Duodenal mucosa (tissue), 2 donors: ENCODE results near the gene FAM90A1.
"Not testable (repeated sequence)": the region's sequence is repeated elsewhere in the genome, so short reads cannot be mapped to it uniquely, and the experiment has no call there.

Experiments
- H3K27ac ChIP-seq: one replicate; pipeline ENCODE4 v1.7.0; 2013; ENCODE audit warnings: low read depth, low read length
- H3K27me3 ChIP-seq, 2 donors: one replicate each; pipeline ENCODE4 v1.7.0; 2013; ENCODE audit warnings: low read length in 2 of 2, control low read depth in 1 of 2; ENCODE audit not compliant: insufficient read depth in 2 of 2, control insufficient read depth in 1 of 2
- H3K36me3 ChIP-seq, 2 donors: one replicate each; pipeline ENCODE4 v1.7.0; 2013; ENCODE audit warnings: low read length in 2 of 2, control low read depth in 1 of 2; ENCODE audit not compliant: insufficient read depth in 2 of 2, control insufficient read depth in 1 of 2
- H3K4me1 ChIP-seq, 2 donors: one replicate each; pipeline ENCODE4 v1.7.0; 2013; ENCODE audit warnings: low read length in 2 of 2, control low read depth in 1 of 2; ENCODE audit not compliant: insufficient read depth in 2 of 2, control insufficient read depth in 1 of 2
- H3K4me3 ChIP-seq, 2 donors: one replicate each; pipeline ENCODE4 v1.7.0; 2013; ENCODE audit warnings: low read length in 2 of 2, low read depth in 1 of 2
- H3K9ac ChIP-seq, 2 donors: one replicate each; pipeline ENCODE4 v1.7.0; 2013; ENCODE audit warnings: low read length in 2 of 2, low read depth in 1 of 2
- H3K9me3 ChIP-seq, 2 donors: one replicate each; pipeline ENCODE4 v1.7.0; 2013; ENCODE audit warnings: low read length in 2 of 2, control low read depth in 1 of 2; ENCODE audit not compliant: control insufficient read depth in 1 of 2

The FAM90A1 gene

DNA sequence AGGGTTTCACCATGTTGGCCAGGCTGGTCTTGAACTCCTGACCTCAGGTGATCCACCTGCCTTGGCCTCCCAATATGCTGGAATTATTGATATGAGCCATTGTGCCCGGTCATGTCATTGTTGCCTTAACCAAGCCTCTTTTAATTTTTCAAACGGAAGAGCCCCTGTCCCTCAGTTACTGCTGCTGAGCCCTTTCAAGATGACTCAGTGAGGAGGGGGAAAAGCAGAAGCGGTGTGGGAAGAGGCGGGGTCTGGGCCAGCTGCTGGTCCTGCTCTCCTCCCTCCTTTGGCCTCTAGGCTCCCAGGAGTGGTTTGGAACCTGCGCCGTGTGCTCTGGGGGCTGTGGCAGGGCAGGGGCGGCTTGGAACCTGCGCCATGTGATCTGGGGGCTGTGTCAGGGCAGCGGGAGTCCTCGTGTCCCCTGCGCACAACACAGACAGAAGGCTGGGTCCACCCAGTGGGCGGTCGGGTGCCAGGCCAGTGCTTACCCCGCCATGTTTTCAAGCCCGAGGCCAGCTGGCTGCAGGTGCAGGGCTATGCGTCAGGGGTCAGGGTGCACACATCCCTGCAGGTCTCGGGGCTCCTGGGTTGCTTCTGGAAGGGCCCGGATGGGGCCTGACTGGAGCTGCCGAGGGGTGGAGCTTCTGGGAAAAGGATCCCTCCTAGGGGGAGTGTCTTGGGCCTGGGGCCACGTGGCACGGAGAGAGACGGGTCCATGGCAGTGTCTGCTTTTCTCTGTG, at the start of gene FAM90A1:
Gene FAM90A1, minus strand, starts transcription at position 627 of the 740 bp plus-strand sequence. CDS start 2,786 bp downstream, outside the sequence.
- not testable (repeated sequence) for H3K4me3 ChIP-seq, H3K27me3 ChIP-seq, H3K36me3 ChIP-seq, H3K9me3 ChIP-seq, H3K4me1 ChIP-seq, H3K27ac ChIP-seq
- peak within 1 kb of the TSS in 1 of 2 donors; percentile 10 for H3K9ac ChIP-seq

- not testable (repeated sequence) for H3K27me3 ChIP-seq, H3K9ac ChIP-seq, H3K9me3 ChIP-seq, H3K36me3 ChIP-seq, H3K4me3 ChIP-seq, H3K27ac ChIP-seq, H3K4me1 ChIP-seq
These were observed 49.0 kb upstream of the FAM90A1 start for GRCh38 chr12:8276397-8276796.

DNA sequence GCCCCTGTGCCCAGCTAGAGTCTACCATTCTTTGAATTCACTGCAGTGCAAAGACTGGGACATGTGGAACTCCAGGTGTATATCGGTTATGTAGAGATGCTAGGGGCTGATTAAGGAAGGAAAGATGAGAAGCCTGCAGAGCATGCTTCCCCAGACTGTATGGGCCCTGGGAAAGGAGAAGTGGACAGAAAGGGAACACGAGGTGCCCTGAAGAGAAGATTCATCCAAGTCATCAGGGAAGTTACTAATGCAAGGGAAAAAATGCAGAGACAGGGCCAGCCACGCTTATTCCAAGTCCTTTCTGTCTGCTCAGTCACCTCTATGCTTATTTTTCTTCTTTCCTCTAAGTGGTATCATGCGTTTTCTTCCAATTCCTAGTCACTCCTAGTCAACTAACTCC, 39.3 kb upstream of the FAM90A1 start:
- H3K9me3 ChIP-seq, H3K27me3 ChIP-seq, H3K4me1 ChIP-seq, H3K27ac ChIP-seq, H3K36me3 ChIP-seq, H3K9ac ChIP-seq, H3K4me3 ChIP-seq: not testable (repeated sequence)

DNA sequence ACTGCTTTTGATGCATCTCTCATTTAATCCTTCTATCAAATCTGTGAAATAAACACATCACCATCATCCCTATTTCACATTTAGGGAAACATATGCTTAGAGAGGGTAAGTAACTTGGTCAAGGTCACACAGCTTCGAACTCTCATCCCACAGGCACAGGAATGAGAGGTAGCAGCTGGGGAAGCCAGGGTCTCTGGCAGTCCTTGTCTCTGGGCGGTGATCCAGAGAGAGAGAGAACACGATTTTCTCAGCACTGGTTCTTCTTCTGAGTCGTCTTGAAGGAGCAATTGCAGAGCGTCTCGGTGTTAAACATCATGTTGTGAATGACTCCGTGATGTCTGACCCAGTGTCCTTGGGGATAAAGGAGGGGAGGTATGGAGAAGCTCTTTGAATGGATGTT, 36.8 kb upstream of the FAM90A1 start:
- not testable (repeated sequence) for H3K27ac ChIP-seq, H3K9ac ChIP-seq, H3K4me1 ChIP-seq, H3K9me3 ChIP-seq, H3K36me3 ChIP-seq, H3K4me3 ChIP-seq, H3K27me3 ChIP-seq

GRCh38 chr12:8261111-8261554, 33.7 kb upstream of the FAM90A1 start:
- H3K27me3 ChIP-seq, H3K36me3 ChIP-seq, H3K9me3 ChIP-seq, H3K4me3 ChIP-seq, H3K27ac ChIP-seq, H3K9ac ChIP-seq, H3K4me1 ChIP-seq: not testable (repeated sequence)

GRCh38 chr12:8256356-8256755, 28.9 kb upstream of the FAM90A1 start:
- not testable (repeated sequence) for H3K27me3 ChIP-seq, H3K4me3 ChIP-seq, H3K9ac ChIP-seq, H3K9me3 ChIP-seq, H3K4me1 ChIP-seq, H3K27ac ChIP-seq, H3K36me3 ChIP-seq

- H3K9ac ChIP-seq: not testable (repeated sequence)
These were observed 27.3 kb upstream of the FAM90A1 start for GRCh38 chr12:8254705-8255104.

DNA sequence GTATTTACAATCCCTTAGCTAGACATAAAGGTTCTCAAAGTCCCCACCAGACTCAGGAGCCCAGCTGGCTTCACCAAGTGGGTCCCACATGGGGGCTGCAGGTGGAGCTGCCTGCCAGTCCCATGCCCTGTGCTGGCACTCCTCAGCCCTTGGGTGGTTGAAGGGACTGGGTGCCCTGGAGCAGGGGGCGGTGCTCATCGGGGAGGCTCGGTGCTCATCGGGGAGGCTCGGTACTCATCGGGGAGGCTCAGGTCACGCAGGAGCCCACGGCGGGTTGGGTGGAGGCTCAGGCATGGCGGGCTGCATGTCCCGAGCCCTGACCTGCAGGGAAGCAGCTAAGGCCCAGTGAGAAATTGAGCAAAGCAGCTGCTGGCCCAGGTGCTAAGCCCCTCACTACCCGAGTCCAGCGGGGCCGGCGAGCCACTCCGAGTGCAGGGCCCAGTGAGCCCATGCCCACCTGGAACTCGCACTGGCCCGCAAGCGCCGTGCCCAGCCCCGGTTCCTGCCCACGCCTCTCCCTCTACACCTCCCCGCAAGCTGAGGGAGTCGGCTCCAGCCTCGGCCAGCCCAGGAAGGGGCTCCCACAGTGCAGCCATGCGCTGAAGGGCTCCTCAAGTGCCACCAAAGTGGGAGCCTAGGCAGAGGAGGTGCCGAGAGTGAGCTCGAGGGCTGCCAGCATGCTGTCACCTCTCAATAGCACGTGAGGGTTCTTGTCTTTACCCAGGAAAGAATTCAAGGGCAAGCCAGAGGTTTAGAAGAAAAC, 24.8 kb upstream of the FAM90A1 start:
- H3K27me3 ChIP-seq, H3K9me3 ChIP-seq, H3K4me1 ChIP-seq, H3K9ac ChIP-seq, H3K27ac ChIP-seq, H3K4me3 ChIP-seq, H3K36me3 ChIP-seq: not testable (repeated sequence)

More at GRCh38 chr12:8254705-8255104, 27.3 kb upstream of the FAM90A1 start:
- H3K36me3 ChIP-seq, H3K4me1 ChIP-seq, H3K27me3 ChIP-seq, H3K9me3 ChIP-seq, H3K4me3 ChIP-seq, H3K27ac ChIP-seq: not testable (repeated sequence)

GRCh38 chr12:8251616-8252015, 24.2 kb upstream of the FAM90A1 start:
- H3K9me3 ChIP-seq, H3K27ac ChIP-seq, H3K27me3 ChIP-seq, H3K4me1 ChIP-seq, H3K9ac ChIP-seq, H3K36me3 ChIP-seq, H3K4me3 ChIP-seq: not testable (repeated sequence)

- H3K9me3 ChIP-seq, H3K4me1 ChIP-seq, H3K27ac ChIP-seq, H3K9ac ChIP-seq, H3K27me3 ChIP-seq, H3K36me3 ChIP-seq, H3K4me3 ChIP-seq: not testable (repeated sequence)
These were observed 19.6 kb upstream of the FAM90A1 start for GRCh38 chr12:8246941-8247535.
